Liver (tissue), 3 donors: ENCODE results near the gene PIGN.

ENCODE experiments used
- ATF3 ChIP-seq: IDR thresholded peaks from 2 replicates; pipeline ENCODE4 v1.6.1; 2016; ENCODE audit warnings: antibody characterized with exemption
- CTCF ChIP-seq: fragments of 150-350 bp; IDR thresholded peaks from 2 replicates; pipeline ENCODE4 v1.5.1; 2017; ENCODE audit warnings: improper control_type of control experiment, low read depth, low read length; ENCODE audit not compliant: missing input control
- HNF4A ChIP-seq, 2 donors: conservative IDR thresholded peaks; 2 replicates each; pipeline ENCODE4 v1.6.1; 2016; ENCODE audit warnings: antibody characterized with exemption in 2 of 2, mild to moderate bottlenecking in 2 of 2
- JUND ChIP-seq, 2 donors: IDR thresholded peaks; 2 replicates each; pipeline ENCODE4 v1.6.1; 2016; ENCODE audit warnings: antibody characterized with exemption in 2 of 2
- RAD21 ChIP-seq, 2 donors: IDR thresholded peaks; 2 replicates each; pipeline ENCODE4 v1.6.1; 2016; ENCODE audit warnings: antibody characterized with exemption in 2 of 2, mild to moderate bottlenecking in 2 of 2
- SP1 ChIP-seq: IDR thresholded peaks from 2 replicates; pipeline ENCODE4 v1.6.1; 2018; ENCODE audit warnings: antibody characterized with exemption, mild to moderate bottlenecking
- TAF1 ChIP-seq: conservative IDR thresholded peaks from 2 replicates; pipeline ENCODE4 v1.6.1; 2016; ENCODE audit warnings: antibody characterized with exemption, mild to moderate bottlenecking
- YY1 ChIP-seq: IDR thresholded peaks from 2 replicates; pipeline ENCODE4 v1.6.1; 2016; ENCODE audit warnings: antibody characterized with exemption, mild to moderate bottlenecking
- TF ChIP-seq, protein P1 (sequence below): IDR thresholded peaks from 2 replicates; pipeline ENCODE4 v1.6.1; 2016; ENCODE audit warnings: antibody characterized with exemption, mild to moderate bottlenecking
- TF ChIP-seq, protein P2 (sequence below): IDR thresholded peaks from 2 replicates; pipeline ENCODE4 v1.6.1; 2016; ENCODE audit warnings: antibody characterized with exemption
- donor health status: healthy.
- donor health status: healthy.

DNA sequence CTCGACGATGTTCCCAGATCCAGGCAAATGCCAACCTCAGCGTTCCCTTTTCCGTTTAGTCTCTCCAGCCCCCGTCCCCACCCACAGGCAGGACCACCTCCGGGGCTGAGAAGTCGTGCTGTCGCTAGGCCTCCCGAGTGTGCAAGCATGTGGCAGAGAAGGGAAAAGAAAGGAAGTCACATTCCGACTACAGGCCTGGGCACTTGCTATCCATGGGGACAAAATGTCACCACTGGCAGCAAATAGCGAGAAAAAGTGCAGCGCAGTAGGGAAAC is 420 bp downstream of the PIGN start:
- no peak for TF ChIP-seq ATF3
- no peak for TF ChIP-seq CTCF
- TF ChIP-seq, protein P1, sequence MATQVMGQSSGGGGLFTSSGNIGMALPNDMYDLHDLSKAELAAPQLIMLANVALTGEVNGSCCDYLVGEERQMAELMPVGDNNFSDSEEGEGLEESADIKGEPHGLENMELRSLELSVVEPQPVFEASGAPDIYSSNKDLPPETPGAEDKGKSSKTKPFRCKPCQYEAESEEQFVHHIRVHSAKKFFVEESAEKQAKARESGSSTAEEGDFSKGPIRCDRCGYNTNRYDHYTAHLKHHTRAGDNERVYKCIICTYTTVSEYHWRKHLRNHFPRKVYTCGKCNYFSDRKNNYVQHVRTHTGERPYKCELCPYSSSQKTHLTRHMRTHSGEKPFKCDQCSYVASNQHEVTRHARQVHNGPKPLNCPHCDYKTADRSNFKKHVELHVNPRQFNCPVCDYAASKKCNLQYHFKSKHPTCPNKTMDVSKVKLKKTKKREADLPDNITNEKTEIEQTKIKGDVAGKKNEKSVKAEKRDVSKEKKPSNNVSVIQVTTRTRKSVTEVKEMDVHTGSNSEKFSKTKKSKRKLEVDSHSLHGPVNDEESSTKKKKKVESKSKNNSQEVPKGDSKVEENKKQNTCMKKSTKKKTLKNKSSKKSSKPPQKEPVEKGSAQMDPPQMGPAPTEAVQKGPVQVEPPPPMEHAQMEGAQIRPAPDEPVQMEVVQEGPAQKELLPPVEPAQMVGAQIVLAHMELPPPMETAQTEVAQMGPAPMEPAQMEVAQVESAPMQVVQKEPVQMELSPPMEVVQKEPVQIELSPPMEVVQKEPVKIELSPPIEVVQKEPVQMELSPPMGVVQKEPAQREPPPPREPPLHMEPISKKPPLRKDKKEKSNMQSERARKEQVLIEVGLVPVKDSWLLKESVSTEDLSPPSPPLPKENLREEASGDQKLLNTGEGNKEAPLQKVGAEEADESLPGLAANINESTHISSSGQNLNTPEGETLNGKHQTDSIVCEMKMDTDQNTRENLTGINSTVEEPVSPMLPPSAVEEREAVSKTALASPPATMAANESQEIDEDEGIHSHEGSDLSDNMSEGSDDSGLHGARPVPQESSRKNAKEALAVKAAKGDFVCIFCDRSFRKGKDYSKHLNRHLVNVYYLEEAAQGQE = no peak
- TF ChIP-seq SP1 = no peak
- TF ChIP-seq JUND (IDR thresholded peaks at IDR 0.05) = no peak
- no peak for TF ChIP-seq YY1
- TF ChIP-seq, protein P2, sequence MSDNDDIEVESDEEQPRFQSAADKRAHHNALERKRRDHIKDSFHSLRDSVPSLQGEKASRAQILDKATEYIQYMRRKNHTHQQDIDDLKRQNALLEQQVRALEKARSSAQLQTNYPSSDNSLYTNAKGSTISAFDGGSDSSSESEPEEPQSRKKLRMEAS = no peak
- no peak for TF ChIP-seq TAF1
- no peak for TF ChIP-seq HNF4A (conservative IDR thresholded peaks at IDR 0.05)
- no peak for TF ChIP-seq RAD21 (IDR thresholded peaks at IDR 0.05)
